Gastrocnemius medialis (tissue), 4 donors: ENCODE measurements around the gene PLPP2. TPM values are rescaled to one million over a fixed set of nuclear protein-coding genes. Genes with fewer than 3 reads are reported as not detected.
A peak's percentile ranks its signal among the peaks of the same experiment; 100 is the strongest.

ENCODE experiments used
- ATAC-seq, 2 donors: fragments of 150-250 bp; one replicate each; pipeline ENCODE4 v1.9.1; 2016
- DNase-seq, 2 donors: peaks; one replicate each; pipeline ENCODE4 v3.0.0-alpha.2; 2019
- H3K27ac ChIP-seq, 4 donors: fragments of 200-600 bp; sonication (generic); 1 replicate in 1 of 4; 2 replicates in 3 of 4; pipeline ENCODE4 v1.5.1; 2016 to 2018; ENCODE audit warnings: mild to moderate bottlenecking in 2 of 4, moderate library complexity in 1 of 4
- H3K27me3 ChIP-seq, 3 donors: fragments of 200-600 bp; sonication (generic) in 2 of 3; 1 replicate in 1 of 3; 2 replicates in 2 of 3; pipeline versions ENCODE4 v1.5.1 to v1.6.0; 2016 to 2019; ENCODE audit warnings: mild to moderate bottlenecking in 1 of 3, moderate library complexity in 1 of 3
- H3K36me3 ChIP-seq, 2 donors: fragments of 200-600 bp; sonication (generic) in 1 of 2; one replicate each; pipeline ENCODE4 v1.5.1; 2017 to 2018
- H3K4me1 ChIP-seq, 2 donors: fragments of 200-600 bp; sonication (generic) in 1 of 2; one replicate each; pipeline ENCODE4 v1.5.1; 2016 to 2017; ENCODE audit warnings: mild to moderate bottlenecking in 2 of 2
- H3K4me3 ChIP-seq, 4 donors: fragments of 200-600 bp; sonication (generic) in 3 of 4; 1 replicate in 1 of 4; 2 replicates in 3 of 4; pipeline ENCODE4 v1.5.1; 2016 to 2019; ENCODE audit warnings: mild to moderate bottlenecking in 2 of 4
- H3K9me3 ChIP-seq, 3 donors: fragments of 200-600 bp; sonication (generic) in 2 of 3; 1 replicate in 1 of 3; 2 replicates in 2 of 3; pipeline ENCODE4 v1.5.1; 2016 to 2019
- CTCF ChIP-seq, 5 experiments: fragments of 450-650 bp in 3 of 5; fragments of 200-600 bp in 2 of 5; sonication (generic) in 2 of 5; IDR thresholded peaks in 4 of 5; conservative IDR thresholded peaks in 1 of 5; 1 replicate in 4 of 5; 2 replicates in 1 of 5; pipeline ENCODE4 v1.5.1; 2016 to 2019; ENCODE audit warnings: antibody characterized with exemption in 5 of 5, mild to moderate bottlenecking in 3 of 5, moderate library complexity in 3 of 5
- POLR2A ChIP-seq, 2 donors: fragments of 450-650 bp; IDR thresholded peaks; one replicate each; pipeline ENCODE4 v1.6.1; 2017; ENCODE audit warnings: antibody characterized with exemption in 2 of 2, mild to moderate bottlenecking in 2 of 2, moderate library complexity in 2 of 2
- in situ Hi-C, 4 donors: fragments of 200-750 bp; cut with MboI; loops; one replicate each; pipeline versions ENCODE4 v1.15.0 to v1.8.0; 2017; ENCODE audit warnings: low sequenced_read_pairs in 4 of 4
- intact Hi-C: fragments of 100-400 bp; cut with DNase I; formaldehyde crosslinking; loops from one replicate; pipeline ENCODE4 v1.15.1; 2023; ENCODE audit warnings: low total_unique reads
- total RNA-seq, 4 donors: library from RNA; depleted of rRNA; stranded (reverse); fragments of >200 nt; gene quantifications; one replicate each; pipeline versions ENCODE4 v1.1.0 to v1.2.3, GENCODE V29; 2016

PLPP2 gene
- total RNA-seq, 4 donors from 2014 or later = 0.64 to 1.2 (median 0.92) TPM; not detected in 1

DNA sequence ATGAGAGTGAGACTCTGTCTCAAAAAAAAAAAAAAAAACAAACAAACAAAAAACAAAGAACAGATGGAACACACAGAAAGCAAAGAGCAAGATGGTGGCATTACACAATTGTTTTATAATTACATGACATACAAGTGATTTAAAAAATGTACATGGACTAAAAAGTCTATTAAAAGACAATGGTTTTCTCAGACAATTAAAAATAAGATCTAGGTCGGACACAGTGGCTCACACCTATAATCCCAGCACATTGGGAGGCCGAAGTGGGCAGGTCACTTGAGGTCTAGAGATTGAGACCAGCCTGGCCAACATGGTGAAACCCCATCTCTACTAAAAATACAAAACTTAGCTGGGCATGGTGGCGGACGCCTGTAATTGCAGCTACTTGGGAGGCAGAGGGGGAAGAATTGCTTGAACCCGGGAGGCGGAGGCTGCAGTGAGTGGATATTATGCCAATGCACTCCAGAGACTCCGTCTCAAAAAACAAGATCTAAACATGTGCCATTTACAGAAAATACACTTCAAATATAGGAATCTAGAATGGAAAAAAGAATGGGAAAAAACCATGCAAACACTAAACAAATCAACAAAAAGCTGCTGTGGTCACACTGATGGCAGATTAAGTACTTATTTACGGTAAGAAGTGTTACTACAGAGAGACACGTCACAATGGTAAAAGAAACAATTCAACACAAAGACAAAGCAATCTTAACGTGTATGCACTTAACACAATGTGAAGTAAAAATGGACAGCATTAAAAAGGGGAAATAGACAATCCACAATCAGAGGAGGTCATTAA lies 26.7 kb upstream of the PLPP2 start:
- DNase-seq (no peak), ATAC-seq (peak in 1 of 2 donors; percentile 18)
- Histone ChIP-seq H3K4me1 (no peaks in the 10 kb centered on the region), H3K27ac (peak overlapping the region in 3 of 4 donors; percentile 57 to 75 (median 57)), H3K27me3 (no peaks in the 10 kb centered on the region), H3K36me3 (peaks cover 0 to 16% of the 10 kb centered on the region in 2 donors), H3K4me3 (no peak overlapping the region), H3K9me3 (no peaks in the 10 kb centered on the region)
- intact Hi-C loops = no loop called here
- TF ChIP-seq POLR2A (IDR thresholded peaks at IDR 0.05) (no peak), CTCF (IDR thresholded peaks at IDR 0.05 in 4 of 5, conservative IDR thresholded peaks at IDR 0.05 in 1 of 5) (no peak)
- in situ Hi-C loops = no loop called here

DNA sequence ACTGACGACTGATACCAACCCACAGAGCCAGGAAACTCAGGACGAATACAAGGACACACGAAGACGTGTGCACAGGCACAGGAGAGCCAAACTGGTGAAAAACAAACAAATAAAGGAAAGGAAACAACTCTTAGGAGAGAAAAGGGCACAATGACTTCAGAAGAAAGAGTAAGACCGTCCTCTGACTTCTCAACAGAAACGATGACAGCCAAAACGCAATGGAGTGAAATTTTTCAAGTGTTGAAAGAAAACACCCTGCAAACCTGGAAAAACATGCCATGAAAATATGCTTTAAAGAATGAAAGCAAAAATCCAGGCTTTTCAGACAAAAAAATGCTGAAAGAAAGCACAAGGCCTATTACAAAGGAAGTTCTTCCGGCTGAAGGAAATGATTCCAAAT lies 24.6 kb upstream of the PLPP2 start:
- H3K36me3 ChIP-seq = peaks cover 0 to 13% of the 10 kb centered on the region in 2 donors
- intact Hi-C loops (no loop called here), in situ Hi-C loops (no loop called here)
- TF ChIP-seq POLR2A (IDR thresholded peaks at IDR 0.05) (no peak), CTCF (IDR thresholded peaks at IDR 0.05 in 4 of 5, conservative IDR thresholded peaks at IDR 0.05 in 1 of 5) (no peak)
- peak overlapping the region in 3 of 4 donors; percentile 12 to 57 (median 48) for H3K27ac ChIP-seq
- no peak for DNase-seq
- H3K4me3 ChIP-seq = no peak overlapping the region
- ATAC-seq = no peak
- H3K4me1 ChIP-seq = no peaks in the 10 kb centered on the region
- H3K27me3 ChIP-seq = no peaks in the 10 kb centered on the region
- H3K9me3 ChIP-seq = no peaks in the 10 kb centered on the region

DNA sequence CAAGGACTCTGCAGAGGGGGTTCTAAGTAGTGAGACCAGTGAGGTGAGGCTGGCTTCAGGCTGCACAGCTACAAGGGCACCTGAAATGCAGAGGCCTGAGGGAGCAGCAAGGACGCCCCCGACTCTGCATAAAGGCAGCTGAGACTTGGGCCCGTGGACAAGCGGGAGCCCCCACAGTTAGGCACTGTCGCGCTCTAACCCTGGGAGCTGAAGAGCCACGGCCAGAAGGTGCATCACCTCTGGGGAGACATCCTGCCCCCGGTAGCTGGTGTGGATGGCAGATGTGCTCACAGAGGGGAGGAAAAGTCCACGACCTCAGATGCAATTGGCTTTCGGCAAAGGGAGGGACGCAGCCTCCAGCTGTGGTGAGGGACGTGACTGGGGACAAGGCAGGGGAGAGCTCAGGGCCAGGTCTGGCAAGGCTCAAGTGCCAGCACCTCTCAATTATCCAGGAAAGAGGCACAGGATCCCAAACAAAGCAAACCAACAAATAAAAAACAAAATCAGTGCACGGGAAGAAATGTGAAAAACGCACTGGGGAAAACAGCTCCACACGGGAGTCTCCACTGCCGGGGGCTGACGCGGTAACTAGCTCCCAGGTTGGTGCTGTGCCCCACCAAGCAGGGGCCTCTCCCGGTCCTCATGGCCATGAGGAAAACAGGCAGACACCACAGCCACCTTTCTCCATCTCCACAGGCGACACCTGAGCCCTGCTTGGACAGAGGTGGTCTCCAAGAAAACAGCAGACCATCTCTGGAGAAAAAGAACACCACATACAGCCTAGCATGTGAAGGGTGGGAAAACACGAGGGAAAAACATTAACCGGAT lies 23.0 kb upstream of the PLPP2 start:
- TF ChIP-seq POLR2A (IDR thresholded peaks at IDR 0.05) (no peak), CTCF (IDR thresholded peaks at IDR 0.05 in 4 of 5, conservative IDR thresholded peaks at IDR 0.05 in 1 of 5) (no peak)
- Histone ChIP-seq H3K4me1 (no peaks in the 10 kb centered on the region), H3K36me3 (peaks cover 0 to 11% of the 10 kb centered on the region in 2 donors), H3K9me3 (no peaks in the 10 kb centered on the region), H3K4me3 (no peak overlapping the region), H3K27me3 (no peaks in the 10 kb centered on the region), H3K27ac (peak overlapping the region in 3 of 4 donors; percentile 54 to 57 (median 54))
- ATAC-seq (no peak), DNase-seq (no peak)
- intact Hi-C loops = no loop called here
- in situ Hi-C loops = no loop called here

DNA sequence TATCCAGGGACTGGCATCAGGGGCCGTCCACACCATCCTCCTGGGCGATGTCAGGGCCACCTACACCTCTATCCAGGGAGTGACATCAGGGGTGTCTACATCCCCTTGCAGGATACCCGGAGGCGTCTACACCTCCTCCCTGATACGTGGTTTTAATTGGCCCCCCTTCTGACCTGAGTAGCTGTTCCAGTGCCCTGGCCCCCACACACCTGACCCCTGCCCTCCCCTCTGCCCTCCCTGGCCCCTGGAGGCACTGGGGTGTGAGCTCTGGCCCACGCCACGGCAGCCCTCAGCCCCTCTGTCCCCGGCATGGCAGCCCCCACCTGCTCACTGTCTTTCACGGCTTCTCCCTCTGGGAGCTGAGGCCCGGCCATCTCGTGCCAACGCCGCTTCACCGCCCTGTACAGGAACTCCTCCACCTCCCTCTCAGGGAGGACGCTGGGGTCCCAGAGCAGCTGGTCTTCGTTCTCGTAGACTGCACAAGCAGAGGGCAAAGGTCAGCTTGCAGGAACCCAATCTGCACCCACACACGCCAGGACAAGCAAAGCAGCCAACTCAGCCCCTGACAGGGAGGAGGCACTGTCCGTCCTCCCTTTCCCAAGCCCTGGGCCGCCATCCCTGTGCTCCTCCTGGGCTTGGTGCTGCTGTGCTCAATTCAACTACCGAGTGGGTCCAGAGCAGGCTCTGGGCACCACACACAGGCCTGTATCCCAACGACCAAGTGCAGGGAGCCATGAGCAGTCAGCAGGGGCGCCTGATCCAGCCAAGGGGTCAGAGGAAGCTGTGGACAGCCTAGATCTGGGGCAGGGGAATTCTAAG lies 22.2 kb upstream of the PLPP2 start:
- DNase-seq (no peak), ATAC-seq (no peak)
- Histone ChIP-seq H3K4me1 (no peaks in the 10 kb centered on the region), H3K27ac (peak overlapping the region in 3 of 4 donors; percentile 54 to 57 (median 54)), H3K4me3 (no peak overlapping the region), H3K27me3 (no peaks in the 10 kb centered on the region), H3K9me3 (no peaks in the 10 kb centered on the region), H3K36me3 (peaks cover 0 to 15% of the 10 kb centered on the region in 2 donors)
- no peak for TF ChIP-seq POLR2A (IDR thresholded peaks at IDR 0.05)
- TF ChIP-seq CTCF (IDR thresholded peaks at IDR 0.05 in 4 of 5, conservative IDR thresholded peaks at IDR 0.05 in 1 of 5) = no peak
- in situ Hi-C loops = no loop called here
- intact Hi-C loops = no loop called here
